ENCODE measurements around the gene KCNK16. TPM values are rescaled to one million over a fixed set of nuclear protein-coding genes. Genes with fewer than 3 reads are reported as not detected.
"Not testable (repeated sequence)": the region's sequence is repeated elsewhere in the genome, so short reads cannot be mapped to it uniquely, and the experiment has no call there.

The KCNK16 gene
- total RNA-seq, 4 donors from 2014 or later, result not detected

- Histone ChIP-seq H3K27me3 (no peaks in the 10 kb centered on the region), H3K4me3 (no peak overlapping the region), H3K9me3 (no peaks in the 10 kb centered on the region), H3K36me3 (no peaks in the 10 kb centered on the region), H3K27ac (peak overlapping the region in 2 of 4 donors; percentile 71 to 82), H3K4me1 (peaks cover 0 to 48% (median 20%) of the 10 kb centered on the region in 4 donors)
- 71 to 77% methylated on average over 1 of the region's 1 CpG for WGBS, 2 donors
- no peak for DNase-seq (ENCODE audit: low spot score in 2 of 2)
- TF ChIP-seq, protein P1, sequence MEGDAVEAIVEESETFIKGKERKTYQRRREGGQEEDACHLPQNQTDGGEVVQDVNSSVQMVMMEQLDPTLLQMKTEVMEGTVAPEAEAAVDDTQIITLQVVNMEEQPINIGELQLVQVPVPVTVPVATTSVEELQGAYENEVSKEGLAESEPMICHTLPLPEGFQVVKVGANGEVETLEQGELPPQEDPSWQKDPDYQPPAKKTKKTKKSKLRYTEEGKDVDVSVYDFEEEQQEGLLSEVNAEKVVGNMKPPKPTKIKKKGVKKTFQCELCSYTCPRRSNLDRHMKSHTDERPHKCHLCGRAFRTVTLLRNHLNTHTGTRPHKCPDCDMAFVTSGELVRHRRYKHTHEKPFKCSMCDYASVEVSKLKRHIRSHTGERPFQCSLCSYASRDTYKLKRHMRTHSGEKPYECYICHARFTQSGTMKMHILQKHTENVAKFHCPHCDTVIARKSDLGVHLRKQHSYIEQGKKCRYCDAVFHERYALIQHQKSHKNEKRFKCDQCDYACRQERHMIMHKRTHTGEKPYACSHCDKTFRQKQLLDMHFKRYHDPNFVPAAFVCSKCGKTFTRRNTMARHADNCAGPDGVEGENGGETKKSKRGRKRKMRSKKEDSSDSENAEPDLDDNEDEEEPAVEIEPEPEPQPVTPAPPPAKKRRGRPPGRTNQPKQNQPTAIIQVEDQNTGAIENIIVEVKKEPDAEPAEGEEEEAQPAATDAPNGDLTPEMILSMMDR (IDR thresholded peaks at IDR 0.05), result no peak
- TF ChIP-seq EP300 (IDR thresholded peaks at IDR 0.05) (no peak), POLR2A (IDR thresholded peaks at IDR 0.05) (no peak)
These were observed 27.6 kb downstream of the KCNK16 start for GRCh38 chr6:39294899-39295298.

- Histone ChIP-seq H3K36me3 (no peaks in the 10 kb centered on the region), H3K9me3 (no peaks in the 10 kb centered on the region), H3K27me3 (no peaks in the 10 kb centered on the region), H3K4me3 (no peak overlapping the region), H3K4me1 (peaks cover 0 to 48% (median 20%) of the 10 kb centered on the region in 4 donors), H3K27ac (peak overlapping the region in 2 of 4 donors; percentile 36 to 71)
- TF ChIP-seq, protein P1 (IDR thresholded peaks at IDR 0.05), result no peak
- TF ChIP-seq POLR2A (IDR thresholded peaks at IDR 0.05), result no peak
- 27 to 38% methylated on average over 5 of the region's 5 CpGs for WGBS, 2 donors
- no peak for DNase-seq (ENCODE audit: low spot score in 2 of 2)
These were observed 28.4 kb downstream of the KCNK16 start for GRCh38 chr6:39294133-39294532.

DNA sequence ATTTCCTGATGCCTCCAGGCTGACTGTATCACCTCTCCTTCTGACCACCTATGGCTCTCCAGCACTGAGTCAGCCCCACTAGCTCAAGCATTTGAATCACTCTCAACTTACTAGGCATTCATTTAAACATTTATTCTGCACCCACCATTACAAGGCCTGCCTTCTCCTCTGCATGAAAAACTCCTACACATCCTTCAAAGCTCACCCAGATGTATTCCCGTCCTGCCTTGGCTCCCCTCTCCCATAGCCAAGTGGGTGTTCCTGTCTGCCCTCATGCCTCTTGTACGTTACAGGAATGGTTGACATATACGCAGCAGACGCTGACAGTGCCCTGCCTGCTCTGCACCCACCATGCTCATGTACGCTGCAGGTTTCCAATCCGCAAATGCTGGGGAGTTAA is 29.9 kb downstream of the KCNK16 start:
- TF ChIP-seq, protein P1 (IDR thresholded peaks at IDR 0.05), result no peak
- no peak for TF ChIP-seq POLR2A (IDR thresholded peaks at IDR 0.05)
- TF ChIP-seq EP300 (IDR thresholded peaks at IDR 0.05), result no peak
- no peaks in the 10 kb centered on the region for H3K9me3 ChIP-seq
- H3K27me3 ChIP-seq, result no peaks in the 10 kb centered on the region
- no peak for DNase-seq (ENCODE audit: low spot score in 2 of 2)
- WGBS, 2 donors, result 91 to 99% methylated on average over 6 of the region's 6 CpGs
- H3K4me1 ChIP-seq, result peaks cover 0 to 39% (median 17%) of the 10 kb centered on the region in 4 donors
- no peak overlapping the region for H3K27ac ChIP-seq
- no peaks in the 10 kb centered on the region for H3K36me3 ChIP-seq
- no peak overlapping the region for H3K4me3 ChIP-seq

DNA sequence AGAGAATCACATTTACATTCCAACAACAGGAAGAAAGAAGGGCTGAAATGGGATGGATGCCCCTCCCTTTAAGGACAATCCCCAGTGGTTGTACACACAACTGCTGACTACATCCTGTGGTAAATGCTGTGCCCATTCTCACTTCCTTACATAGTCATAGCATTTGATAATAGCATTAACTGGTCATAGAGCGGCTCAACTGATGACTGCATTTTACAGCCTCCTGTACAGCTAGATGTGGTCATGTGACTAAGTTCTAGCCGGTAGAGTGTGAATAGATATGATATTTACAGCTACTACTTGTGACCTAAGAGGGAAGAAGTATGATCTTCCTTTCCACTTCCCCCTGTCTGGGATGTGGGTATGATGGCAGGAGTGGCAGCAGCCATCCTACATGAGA is 33.0 kb downstream of the KCNK16 start:
- Histone ChIP-seq H3K27ac (no peak overlapping the region), H3K36me3 (no peaks in the 10 kb centered on the region), H3K27me3 (no peaks in the 10 kb centered on the region), H3K4me1 (peaks cover 0 to 8% (median 4%) of the 10 kb centered on the region in 4 donors), H3K4me3 (no peak overlapping the region), H3K9me3 (no peaks in the 10 kb centered on the region)
- DNase-seq (ENCODE audit: low spot score in 2 of 2), result no peak
- 71 to 91% methylated on average over 2 of the region's 2 CpGs for WGBS, 2 donors
- TF ChIP-seq POLR2A (IDR thresholded peaks at IDR 0.05) (no peak), EP300 (IDR thresholded peaks at IDR 0.05) (no peak)
- TF ChIP-seq, protein P1 (IDR thresholded peaks at IDR 0.05), result no peak

GRCh38 chr6:39287601-39288000 is 34.9 kb downstream of the KCNK16 start:
- no peak overlapping the region for H3K27ac ChIP-seq
- no peak for DNase-seq (ENCODE audit: low spot score in 2 of 2)
- H3K9me3 ChIP-seq, result no peaks in the 10 kb centered on the region
- H3K4me3 ChIP-seq, result no peak overlapping the region
- no peaks in the 10 kb centered on the region for H3K27me3 ChIP-seq
- H3K4me1 ChIP-seq, result peaks cover 0 to 3% (median 0%) of the 10 kb centered on the region in 4 donors
- WGBS, 2 donors, result 89 to 92% methylated on average over 3 of the region's 3 CpGs
- TF ChIP-seq EP300 (IDR thresholded peaks at IDR 0.05) (no peak), POLR2A (IDR thresholded peaks at IDR 0.05) (no peak)
- TF ChIP-seq, protein P1 (IDR thresholded peaks at IDR 0.05), result no peak
- no peaks in the 10 kb centered on the region for H3K36me3 ChIP-seq

DNA sequence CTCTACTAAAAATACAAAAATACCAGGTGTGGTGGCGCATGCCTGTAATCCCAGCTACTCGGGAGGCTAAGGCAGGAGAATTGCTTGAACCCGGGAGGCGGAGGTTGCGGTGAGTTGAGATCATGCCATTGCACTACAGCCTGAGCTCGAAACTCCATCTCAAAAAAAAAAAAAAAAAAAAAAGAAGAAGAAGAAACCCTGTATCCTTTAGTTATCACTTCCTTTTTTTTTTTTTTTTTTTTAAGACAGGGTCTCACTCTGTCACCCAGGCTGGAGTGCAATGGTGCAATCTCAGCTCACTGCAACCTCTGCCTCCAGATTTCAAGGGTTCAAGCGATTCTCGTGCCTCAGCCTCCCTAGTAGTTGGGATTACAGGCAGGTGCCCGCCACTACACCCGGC is 35.9 kb downstream of the KCNK16 start:
- H3K4me3 ChIP-seq; H3K27ac ChIP-seq; H3K4me1 ChIP-seq; DNase-seq (ENCODE audit: low spot score in 2 of 2); H3K27me3 ChIP-seq; H3K9me3 ChIP-seq; H3K36me3 ChIP-seq: not testable (repeated sequence)
- 88 to 89% methylated on average over 10 of the region's 10 CpGs for WGBS, 2 donors
